HepG2 (cell line): Measurements from ENCODE around the gene NUCB1. TPM values are rescaled to one million over a fixed set of nuclear protein-coding genes. Genes with fewer than 3 reads are reported as not detected.

Source experiments
- CBX1 ChIP-seq: IDR thresholded peaks from one replicate; pipeline ENCODE4 v1.6.1; 2016; ENCODE audit warnings: antibody characterized with exemption, low read depth
- DBP ChIP-seq: sonication (generic); formaldehyde crosslinking; IDR thresholded peaks from 2 replicates; pipeline ENCODE4 v1.4.0; 2020; ENCODE audit warnings: missing genetic modification reagents; ENCODE audit errors: not compliant biosample characterization
- FOXA3 ChIP-seq: IDR thresholded peaks from 2 replicates; pipeline ENCODE4 v1.6.1; 2016; ENCODE audit warnings: missing genetic modification reagents, missing compliant biosample characterization
- HMG20B ChIP-seq: conservative IDR thresholded peaks from 2 replicates; pipeline ENCODE4 v1.6.1; 2016; ENCODE audit warnings: missing genetic modification reagents, missing compliant biosample characterization
- HOXA5 ChIP-seq: sonication (generic); formaldehyde crosslinking; IDR thresholded peaks from 2 replicates; pipeline ENCODE4 v1.4.0; 2020; ENCODE audit warnings: missing genetic modification reagents
- JARID2 ChIP-seq: sonication (generic); formaldehyde crosslinking; IDR thresholded peaks from 2 replicates; pipeline ENCODE4 v1.8.1; 2023; ENCODE audit warnings: missing genetic modification reagents, inconsistent platforms; ENCODE audit not compliant: insufficient replicate concordance
- LBX2 ChIP-seq: sonication (generic); formaldehyde crosslinking; IDR thresholded peaks from 2 replicates; pipeline ENCODE4 v1.5.0; 2020; ENCODE audit warnings: missing genetic modification reagents, mild to moderate bottlenecking, borderline replicate concordance
- MAFF ChIP-seq: IDR thresholded peaks from 2 replicates; pipeline ENCODE4 v1.6.1; 2011; ENCODE audit warnings: low read depth, low read length, improper control_type of control experiment
- MEIS2 ChIP-seq: sonication (generic); formaldehyde crosslinking; IDR thresholded peaks from 2 replicates; pipeline ENCODE4 v1.9.0; 2021; ENCODE audit warnings: mild to moderate bottlenecking, missing genetic modification reagents
- NR2C2 ChIP-seq: sonication (generic); formaldehyde crosslinking; IDR thresholded peaks from 2 replicates; pipeline ENCODE4 v1.4.0; 2020; ENCODE audit warnings: missing genetic modification reagents, mild to moderate bottlenecking, moderate library complexity, borderline replicate concordance
- PHF20 ChIP-seq: sonication (generic); formaldehyde crosslinking; IDR thresholded peaks from 2 replicates; pipeline ENCODE4 v1.5.0; 2020; ENCODE audit warnings: mild to moderate bottlenecking, missing genetic modification reagents
- PHF21A ChIP-seq: sonication (generic); formaldehyde crosslinking; IDR thresholded peaks from 2 replicates; pipeline ENCODE4 v1.5.0; 2020; ENCODE audit warnings: mild to moderate bottlenecking, missing genetic modification reagents
- SALL1 ChIP-seq: sonication (generic); formaldehyde crosslinking; IDR thresholded peaks from 2 replicates; pipeline ENCODE4 v1.8.0; 2022; ENCODE audit warnings: mild to moderate bottlenecking, missing genetic modification reagents
- SP1 ChIP-seq, 2 experiments: fragments of 450-650 bp in 1 of 2; sonication (generic) in 1 of 2; formaldehyde crosslinking in 1 of 2; IDR thresholded peaks; 2 replicates each; pipeline versions ENCODE4 v1.4.0 to v1.6.1; 2016 to 2020; ENCODE audit warnings: missing genetic modification reagents in 1 of 2
- TAF1 ChIP-seq: sonication (generic); formaldehyde crosslinking; IDR thresholded peaks from 2 replicates; pipeline ENCODE4 v1.4.0; 2020; ENCODE audit warnings: missing genetic modification reagents
- TBL1XR1 ChIP-seq: fragments of 150-350 bp; IDR thresholded peaks from 2 replicates; pipeline ENCODE4 v1.6.1; 2014; ENCODE audit warnings: borderline replicate concordance, low read length; ENCODE audit not compliant: partially characterized antibody
- TOE1 ChIP-seq: sonication (generic); formaldehyde crosslinking; IDR thresholded peaks from 2 replicates; pipeline ENCODE4 v1.4.0; 2020; ENCODE audit warnings: mild to moderate bottlenecking, missing genetic modification reagents
- ZBTB34 ChIP-seq: sonication (generic); formaldehyde crosslinking; IDR thresholded peaks from 2 replicates; pipeline ENCODE4 v1.8.0; 2022; ENCODE audit warnings: mild to moderate bottlenecking, missing genetic modification reagents
- ZBTB49 ChIP-seq: sonication (generic); formaldehyde crosslinking; IDR thresholded peaks from 2 replicates; pipeline ENCODE4 v1.4.0; 2020; ENCODE audit warnings: missing genetic modification reagents, borderline replicate concordance
- ZFP36L1 ChIP-seq: sonication (generic); formaldehyde crosslinking; IDR thresholded peaks from 2 replicates; pipeline ENCODE4 v1.8.0; 2022; ENCODE audit warnings: mild to moderate bottlenecking, missing genetic modification reagents, moderate library complexity
- ZNF207 ChIP-seq: fragments of 450-650 bp; IDR thresholded peaks from 2 replicates; pipeline ENCODE4 v1.6.1; 2016; ENCODE audit warnings: antibody characterized with exemption, borderline replicate concordance
- ZNF282 ChIP-seq: fragments of 450-650 bp; IDR thresholded peaks from 2 replicates; pipeline ENCODE4 v1.6.1; 2018; ENCODE audit not compliant: partially characterized antibody
- ZNF343 ChIP-seq: sonication (generic); formaldehyde crosslinking; IDR thresholded peaks from 2 replicates; pipeline ENCODE4 v1.4.0; 2020; ENCODE audit warnings: mild to moderate bottlenecking, missing genetic modification reagents
- ZNF441 ChIP-seq: sonication (generic); formaldehyde crosslinking; IDR thresholded peaks from 2 replicates; pipeline ENCODE4 v1.7.0; 2021; ENCODE audit warnings: missing genetic modification reagents, borderline replicate concordance
- ZNF629 ChIP-seq: sonication (generic); formaldehyde crosslinking; conservative IDR thresholded peaks from 2 replicates; pipeline ENCODE4 v1.5.0; 2020; ENCODE audit warnings: missing genetic modification reagents
- ZNF790 ChIP-seq: sonication (generic); formaldehyde crosslinking; IDR thresholded peaks from 2 replicates; pipeline ENCODE4 v1.8.0; 2022; ENCODE audit warnings: missing genetic modification reagents, mild to moderate bottlenecking, borderline replicate concordance
- polyA plus RNA-seq, 8 experiments: library from polyadenylated mRNA; depleted of rRNA in 3 of 8; stranded (reverse) in 7 of 8; unstranded in 1 of 8; fragments of >200 nt; fragmentation: Illumina TruSeq in 4 of 8; extraction: Trizol in 4 of 8; gene quantifications; 2 replicates each; pipeline versions ENCODE4 v1.2.1 to v1.2.3, GENCODE V29; 2011 to 2016; ENCODE audit warnings: low read depth in 4 of 8, missing spikeins in 1 of 8, mixed read lengths in 1 of 8; ENCODE audit not compliant: insufficient read depth in 1 of 8
- total RNA-seq, 5 experiments: library from RNA; depleted of rRNA; stranded (reverse); fragments of >200 nt; fragmentation: Illumina TruSeq; extraction: Trizol; gene quantifications; 2 replicates each; pipeline ENCODE4 v1.2.3, GENCODE V29; 2016; ENCODE audit warnings: low read depth in 1 of 5

The NUCB1 gene
- total and polyA plus RNA-seq, 2 of the 13 experiments (the other 11 are each of a cell fraction or from before 2014, with no cell fraction given): 82.3 to 106 TPM

- TF ChIP-seq ZBTB34 (CRISPR knock-in tag): peak; percentile 78; the same call in 1 of the 2 replicates
- TF ChIP-seq HMG20B (CRISPR knock-in tag): 0 out of 2 replicates have a peak, but pooled peaks have one; percentile 40
- TF ChIP-seq MEIS2 (CRISPR knock-in tag): no peak
- no peak for TF ChIP-seq TBL1XR1
- peak; percentile 91 for TF ChIP-seq ZFP36L1 (CRISPR knock-in tag)
- TF ChIP-seq TOE1: peak; percentile 86
- no peak for TF ChIP-seq ZBTB49
- peak; percentile 72 for TF ChIP-seq TAF1 (CRISPR knock-in tag)
- TF ChIP-seq ZNF441: peak; percentile 11; the same call in 1 of the 2 replicates
- peak; percentile 96 for TF ChIP-seq MAFF
- no peak; the same call in 1 of the 2 replicates for TF ChIP-seq ZNF790 (CRISPR knock-in tag)
- 0 out of 2 replicates have a peak, but pooled peaks have one; percentile 20 for TF ChIP-seq ZNF629
- no peak for TF ChIP-seq SP1 (IDR thresholded peaks at IDR 0.05)
- peak; percentile 67 for TF ChIP-seq SP1 (CRISPR knock-in tag; IDR thresholded peaks at IDR 0.05)
- TF ChIP-seq FOXA3 (CRISPR knock-in tag): peak; percentile 48; the same call in 1 of the 2 replicates
- TF ChIP-seq JARID2: no peak
- TF ChIP-seq CBX1: no peak
- TF ChIP-seq DBP (CRISPR knock-in tag): peak; percentile 56
- no peak for TF ChIP-seq ZNF343
- TF ChIP-seq SALL1: peak; percentile 58; the same call in 1 of the 2 replicates
- TF ChIP-seq ZNF207: no peak
- TF ChIP-seq PHF21A: peak; percentile 94
- TF ChIP-seq ZNF282: no peak
- no peak; the same call in 1 of the 2 replicates for TF ChIP-seq PHF20 (CRISPR knock-in tag)
- peak; percentile 73 for TF ChIP-seq NR2C2 (CRISPR knock-in tag)
- no peak; the same call in 1 of the 2 replicates for TF ChIP-seq HOXA5 (CRISPR knock-in tag)
- TF ChIP-seq LBX2 (CRISPR knock-in tag): no peak
Measured at GRCh38 chr19:48963371-48964204, 63.5 kb downstream of the NUCB1 start (continued).
